ENCODE measurements around the gene PNO1.
A peak's percentile ranks its signal among the peaks of the same experiment; 100 is the strongest.
"Not testable (repeated sequence)": the region's sequence is repeated elsewhere in the genome, so short reads cannot be mapped to it uniquely, and the experiment has no call there.

The PNO1 gene

DNA sequence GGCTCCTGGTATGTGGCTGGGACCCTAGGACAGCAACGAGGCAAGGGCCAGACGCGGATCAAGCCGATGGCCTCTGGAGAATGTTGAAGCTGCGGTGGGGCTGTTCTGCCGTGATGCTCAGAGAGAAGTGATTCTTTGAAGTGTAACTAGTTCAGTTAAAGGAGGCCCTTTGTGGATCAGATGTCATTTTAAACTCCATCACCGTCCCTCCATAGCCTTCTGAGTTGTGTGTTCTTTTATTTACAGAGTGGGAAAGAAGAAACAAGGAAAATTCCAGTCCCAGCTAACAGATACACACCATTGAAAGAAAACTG, 403 bp downstream of the PNO1 start:
- DNase-seq: no peak

DNA sequence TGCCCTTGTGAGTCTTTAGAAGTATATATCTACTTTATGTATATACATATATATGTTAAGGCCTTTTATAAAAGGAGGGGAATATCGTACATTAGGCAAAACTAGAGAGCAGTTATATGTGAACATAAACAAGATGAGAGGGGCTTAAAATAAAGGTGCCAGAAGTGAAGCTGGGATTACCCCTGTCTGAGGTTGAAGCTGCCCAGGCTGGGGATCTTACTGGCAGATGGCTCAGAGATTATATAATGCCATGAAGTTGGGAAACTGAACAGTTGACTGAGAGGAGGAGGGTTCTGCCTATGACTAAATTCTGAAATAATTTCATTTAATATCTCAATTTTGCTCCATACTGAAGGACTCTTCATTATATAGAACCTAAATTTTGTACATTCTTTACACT, 6.0 kb downstream of the PNO1 start:
- DNase-seq: no peak

DNA sequence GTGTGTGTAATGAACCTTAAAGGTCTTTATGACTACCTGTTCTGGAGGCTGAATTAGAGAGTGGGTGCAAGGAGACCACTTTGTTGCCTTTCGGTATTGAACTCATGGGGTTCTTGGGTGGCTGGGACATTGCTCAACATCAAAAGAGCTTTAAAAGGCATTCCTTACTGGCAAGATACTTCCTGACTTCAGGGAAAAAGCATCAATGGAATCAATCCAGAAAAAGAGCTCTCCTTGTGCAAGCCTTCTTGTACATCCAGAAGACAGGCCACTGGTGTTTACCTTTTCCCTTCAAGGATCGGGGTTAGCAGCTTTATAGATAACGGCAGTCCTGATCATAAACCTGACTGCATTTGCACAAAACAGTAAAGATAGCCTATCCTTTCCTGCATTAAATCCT, 9.5 kb downstream of the PNO1 start:
- no peak for DNase-seq

DNA sequence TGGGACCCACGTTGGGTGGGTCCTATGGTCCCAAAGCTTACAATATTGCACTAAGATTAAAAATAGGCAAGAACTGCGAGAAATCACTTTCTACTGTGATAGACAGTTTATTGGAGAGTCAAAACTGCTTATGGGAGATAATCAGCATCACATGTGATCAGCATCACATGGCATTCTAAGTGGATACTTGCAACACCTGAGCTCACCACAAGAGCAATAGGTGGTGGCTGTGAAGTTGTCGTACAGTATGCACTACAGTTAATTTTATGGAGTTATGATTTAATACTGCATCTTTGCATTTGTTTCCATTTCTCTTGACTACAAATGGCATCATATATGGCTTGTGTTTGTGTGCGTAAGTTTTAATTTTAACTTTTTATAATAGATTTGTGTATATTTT, 11.6 kb downstream of the PNO1 start:
- no peak for DNase-seq

DNA sequence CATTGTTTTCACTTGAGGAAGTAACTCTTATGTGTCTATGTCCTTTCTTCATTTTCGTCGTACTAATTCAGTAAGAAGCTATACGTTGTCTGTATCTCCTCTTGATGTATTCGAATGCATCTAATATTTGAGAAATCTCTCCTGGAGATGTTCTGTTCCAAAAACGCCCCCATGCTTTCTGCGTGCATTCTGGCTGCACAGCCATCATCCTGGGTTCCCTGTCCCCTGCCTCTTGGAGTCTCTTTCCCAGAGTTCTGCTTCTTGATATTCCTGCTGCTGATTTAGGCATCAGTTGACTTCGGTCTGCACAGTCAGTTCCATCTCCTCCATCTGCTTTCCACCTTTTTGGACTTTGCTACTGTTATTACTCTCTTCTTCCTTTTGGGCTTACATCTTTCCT, 13.5 kb downstream of the PNO1 start:
- no peak for DNase-seq

DNA sequence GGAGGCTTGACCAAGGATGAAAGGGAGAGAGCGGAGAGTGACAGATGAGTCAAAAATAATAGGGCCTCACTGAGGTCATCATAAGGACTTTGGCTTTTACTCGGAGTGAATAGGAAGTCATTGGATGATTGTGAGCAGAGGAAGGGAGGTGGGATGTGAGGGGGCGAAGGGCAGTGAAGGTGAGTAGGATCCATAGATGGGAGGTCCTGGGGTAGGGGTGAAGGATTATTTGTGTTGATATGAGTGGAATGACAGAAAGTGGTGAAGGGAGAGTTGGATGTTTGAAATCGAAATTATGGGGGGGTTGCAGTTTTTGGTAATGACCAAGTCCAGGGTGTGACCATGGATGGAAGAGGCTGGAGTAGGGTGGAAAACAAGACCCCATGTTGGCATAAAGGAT, 14.0 kb downstream of the PNO1 start:
- no peak for DNase-seq

DNA sequence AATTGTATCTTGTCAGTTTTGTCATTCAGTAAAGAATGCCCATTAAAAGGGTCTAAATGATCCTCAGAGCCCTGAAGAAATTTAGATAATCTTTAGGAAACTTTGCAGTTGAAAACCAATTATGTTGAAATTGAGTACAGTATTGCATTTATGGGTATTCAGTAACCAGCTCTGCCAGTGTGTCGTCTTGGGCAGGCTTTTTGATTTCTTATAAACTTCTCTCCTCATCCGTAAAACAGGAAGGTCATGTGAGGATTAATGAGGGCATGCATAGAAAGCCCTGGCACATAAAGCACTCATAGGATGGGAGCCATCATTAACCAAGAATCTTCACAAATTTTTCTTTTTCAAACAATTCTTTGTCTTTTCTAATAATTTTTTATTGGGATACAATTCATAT, 14.8 kb downstream of the PNO1 start:
- DNase-seq: no peak

DNA sequence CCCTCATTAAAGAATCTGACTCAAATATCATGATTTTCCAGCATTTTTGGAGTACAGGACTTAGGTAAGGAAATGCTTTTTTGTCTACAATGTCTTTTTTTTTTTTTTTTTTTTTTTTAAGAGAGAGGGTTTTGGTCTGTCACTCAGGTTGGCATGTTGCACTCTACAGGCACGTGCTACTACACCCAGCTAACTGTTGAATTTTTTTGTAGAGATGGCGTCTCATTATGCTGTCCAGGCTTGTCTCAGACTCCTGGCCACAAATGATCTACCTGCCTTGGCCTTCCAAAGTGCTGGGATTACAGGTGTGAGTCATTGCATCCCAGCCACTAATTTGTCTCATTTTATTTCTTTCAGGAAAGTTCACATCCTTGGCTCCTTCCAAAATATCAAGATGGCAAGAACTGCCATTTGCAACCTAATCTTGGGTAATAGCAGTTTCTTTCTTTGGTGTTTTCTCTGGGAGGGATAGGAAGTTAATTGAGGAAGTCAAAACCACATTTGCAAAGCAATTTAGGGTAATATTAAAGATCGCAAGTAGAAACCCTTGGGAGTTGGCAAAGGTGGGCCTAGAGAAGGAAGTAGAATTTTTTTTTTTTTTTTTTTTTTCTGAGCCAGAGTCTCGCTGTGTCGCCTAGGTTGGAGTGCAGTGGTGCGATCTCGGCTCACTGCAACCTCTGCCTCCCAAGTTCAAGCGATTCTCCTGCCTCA, 15.5 kb downstream of the PNO1 start:
- no peak for DNase-seq

DNA sequence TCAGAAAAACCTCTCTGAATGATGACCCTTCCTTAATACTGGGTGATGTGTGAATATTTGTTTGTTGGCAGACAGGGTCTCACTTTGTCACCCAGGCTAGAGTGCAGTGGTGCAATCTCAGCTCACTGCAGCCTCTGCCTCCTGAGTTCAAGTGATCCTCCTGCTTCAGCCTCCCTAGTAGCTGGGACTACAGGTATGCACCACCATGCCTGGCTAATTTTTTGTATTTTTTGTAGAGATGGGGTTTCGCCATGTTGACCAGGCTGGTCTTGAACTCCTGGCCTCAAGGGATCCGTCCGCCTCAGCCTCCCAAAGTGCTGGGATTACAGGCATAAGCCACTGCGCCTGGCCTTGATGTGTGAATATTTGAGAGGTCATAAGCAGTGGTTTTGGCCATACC, 17.5 kb downstream of the PNO1 start:
- not testable (repeated sequence) for DNase-seq

DNA sequence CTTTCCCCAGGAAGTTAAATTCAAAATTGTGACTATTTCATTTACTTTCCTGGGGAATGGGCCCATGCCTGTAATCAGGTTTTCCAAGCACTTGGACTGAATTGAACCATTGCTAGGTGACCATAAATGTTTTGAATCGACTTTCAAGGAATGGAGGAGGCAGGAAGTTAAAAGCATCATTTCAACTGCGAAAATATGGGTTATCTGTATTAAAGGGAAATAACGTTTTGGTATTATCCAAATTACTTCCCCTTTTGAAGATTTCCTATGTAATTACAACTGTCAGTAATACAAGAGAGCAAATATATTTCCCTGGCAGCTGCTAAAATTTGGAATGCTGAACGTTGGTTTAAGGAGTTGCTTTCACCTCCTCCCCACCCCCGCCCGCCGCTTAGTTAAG, 19.0 kb downstream of the PNO1 start:
- DNase-seq: no peak

DNA sequence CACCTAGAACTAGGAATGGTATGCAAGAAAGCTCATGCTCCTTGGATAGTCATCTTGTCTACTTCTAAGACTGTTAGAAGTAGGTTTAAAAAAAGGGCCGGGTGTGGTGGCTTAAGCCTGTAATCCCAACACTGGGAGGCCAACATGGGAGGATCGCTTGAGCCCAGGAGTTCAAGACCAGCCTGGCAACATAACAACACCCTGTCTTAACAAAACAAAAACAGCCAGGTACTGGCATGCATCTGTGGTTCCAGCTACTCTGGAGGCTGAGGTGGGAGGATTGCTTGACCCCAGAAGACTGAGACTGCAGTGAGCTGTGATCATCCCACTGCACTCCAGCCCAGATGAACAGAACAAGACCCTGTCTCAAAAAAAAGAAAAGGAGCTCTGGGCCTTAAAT, 19.9 kb downstream of the PNO1 start:
- DNase-seq: no peak

DNA sequence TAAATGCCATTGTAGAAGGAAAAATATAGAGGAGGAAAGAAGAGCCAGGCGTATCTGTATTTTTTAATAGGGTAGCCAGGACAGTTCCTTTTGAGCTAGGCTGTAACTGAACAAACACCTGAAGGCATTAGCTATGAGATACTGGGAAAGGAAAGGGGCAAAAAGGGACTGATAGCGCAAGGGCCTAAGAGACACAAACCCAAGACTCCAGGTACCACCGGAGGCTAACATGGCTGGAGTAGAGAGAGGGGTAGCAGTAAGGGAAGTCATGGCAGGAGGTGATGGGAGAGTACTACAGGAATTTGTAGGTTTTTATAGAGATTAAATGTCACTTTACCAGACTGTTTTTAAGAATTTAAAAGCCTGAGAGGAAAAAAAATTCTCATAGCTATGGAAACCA, 20.7 kb downstream of the PNO1 start:
- no peak for DNase-seq

DNA sequence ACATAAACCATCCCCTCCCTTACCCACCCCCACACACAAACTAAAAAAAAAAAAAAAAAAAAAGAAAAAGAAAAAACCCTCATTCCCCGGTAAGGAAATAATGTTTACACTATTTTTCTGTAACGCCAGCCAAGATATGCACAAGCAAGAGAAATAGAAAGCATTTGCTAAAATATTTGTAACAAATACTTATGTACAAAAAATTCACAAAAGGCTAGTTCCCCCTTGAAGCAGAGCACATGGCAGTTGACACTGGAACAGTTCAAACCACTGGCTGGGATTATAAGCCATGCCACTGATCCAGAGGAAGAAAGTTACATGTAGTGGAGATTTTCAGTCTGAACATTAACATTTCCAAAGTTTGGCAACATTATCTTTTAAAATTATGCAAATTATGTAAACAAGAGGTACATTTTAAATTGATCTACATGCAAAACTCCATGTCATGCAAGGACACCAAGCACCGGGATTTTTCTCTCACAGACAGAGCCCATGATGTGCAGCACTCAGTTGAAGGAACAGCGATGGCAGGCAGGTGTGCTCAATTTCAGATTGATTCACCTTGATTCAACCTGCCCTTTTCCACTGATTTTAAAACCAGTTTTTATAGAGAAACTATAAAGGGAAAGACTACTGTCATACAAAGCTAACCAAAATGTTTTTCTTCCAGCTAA, 21.4 kb downstream of the PNO1 start:
- DNase-seq: no peak

DNA sequence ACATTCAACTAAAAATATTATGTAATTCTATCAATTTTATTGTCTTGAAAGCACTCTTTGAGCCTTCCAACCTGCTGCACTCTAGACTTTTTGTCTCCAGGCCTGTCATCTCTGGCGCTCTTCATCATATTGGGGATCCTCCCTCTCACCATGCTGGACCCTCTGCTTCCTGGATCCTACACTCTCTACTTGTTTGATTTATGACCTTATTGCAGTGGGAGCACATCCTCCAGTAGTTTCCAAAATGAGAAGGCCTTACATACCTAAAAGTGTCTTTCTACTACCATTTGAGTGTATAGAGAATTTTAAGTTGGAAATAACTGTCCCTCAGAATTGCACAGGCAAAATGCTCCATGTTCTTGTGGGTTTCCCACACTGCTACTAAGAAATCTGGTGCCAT, 25.2 kb downstream of the PNO1 start:
- no peak for DNase-seq

DNA sequence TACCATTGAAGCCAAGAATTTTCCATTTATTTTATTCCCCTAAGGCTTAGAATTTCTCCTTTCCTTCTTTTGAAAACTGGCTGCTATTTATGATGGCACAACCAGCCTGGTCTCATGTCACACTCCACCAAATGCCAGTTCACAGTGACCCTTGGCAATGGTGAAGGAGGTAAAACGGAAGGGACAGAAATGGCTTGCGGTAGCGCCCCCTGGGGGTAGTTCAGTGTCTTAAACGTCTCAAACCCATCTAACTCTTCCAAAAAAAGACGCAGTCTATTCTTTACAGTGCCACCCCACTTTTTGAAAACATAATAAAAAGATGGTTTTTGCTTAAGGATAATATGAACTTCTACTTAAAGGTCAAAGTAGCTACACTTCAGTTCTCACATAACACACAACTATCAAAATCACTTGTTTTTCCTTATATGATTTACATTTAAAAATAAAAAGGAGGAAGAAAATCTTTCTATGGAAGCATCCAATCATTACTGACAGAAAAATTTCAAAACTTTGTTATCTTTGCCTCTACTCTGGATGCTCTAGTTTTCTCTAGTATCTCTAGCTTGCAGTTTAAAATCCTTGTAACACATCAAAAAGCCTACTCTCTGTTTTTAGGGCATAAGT, 28.0 kb downstream of the PNO1 start:
- peak; percentile 4 for DNase-seq

DNA sequence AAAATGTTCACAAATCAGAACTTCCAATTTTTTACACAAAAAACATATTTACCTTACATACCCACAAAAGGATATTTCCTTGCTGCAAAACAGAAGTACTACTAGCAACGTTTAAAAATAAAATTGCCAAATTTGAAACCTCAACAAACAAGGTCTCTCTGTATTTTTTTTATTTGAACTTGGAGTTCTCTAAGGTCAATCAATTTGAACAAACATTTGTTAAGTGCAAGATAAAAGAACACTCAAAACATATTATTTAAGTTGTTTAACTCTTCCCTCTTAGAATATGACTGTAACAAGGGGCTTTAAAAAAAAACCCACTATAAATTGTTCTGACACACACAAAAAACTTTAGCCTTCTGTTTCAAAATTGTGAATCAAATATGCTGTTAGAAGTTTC, 29.6 kb downstream of the PNO1 start:
- no peak for DNase-seq

DNA sequence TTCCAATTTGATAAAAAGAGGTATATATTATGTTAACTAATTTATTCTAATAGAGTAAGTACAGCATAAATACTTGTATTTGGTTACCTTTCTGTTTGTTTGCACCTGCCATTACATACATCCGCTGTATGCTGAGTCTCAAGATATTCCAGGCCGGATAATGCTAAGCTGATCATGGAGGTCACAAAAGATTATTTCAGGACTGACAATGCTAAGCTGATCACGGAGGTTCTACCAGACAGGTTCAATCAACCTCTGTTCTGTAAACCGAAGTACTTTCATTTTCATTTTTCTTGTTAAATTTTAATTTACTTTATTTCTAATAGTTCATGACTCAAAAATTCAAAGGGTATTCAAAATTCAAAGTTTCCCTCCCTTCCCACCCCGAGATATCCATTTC, 31.1 kb downstream of the PNO1 start:
- DNase-seq: no peak

DNA sequence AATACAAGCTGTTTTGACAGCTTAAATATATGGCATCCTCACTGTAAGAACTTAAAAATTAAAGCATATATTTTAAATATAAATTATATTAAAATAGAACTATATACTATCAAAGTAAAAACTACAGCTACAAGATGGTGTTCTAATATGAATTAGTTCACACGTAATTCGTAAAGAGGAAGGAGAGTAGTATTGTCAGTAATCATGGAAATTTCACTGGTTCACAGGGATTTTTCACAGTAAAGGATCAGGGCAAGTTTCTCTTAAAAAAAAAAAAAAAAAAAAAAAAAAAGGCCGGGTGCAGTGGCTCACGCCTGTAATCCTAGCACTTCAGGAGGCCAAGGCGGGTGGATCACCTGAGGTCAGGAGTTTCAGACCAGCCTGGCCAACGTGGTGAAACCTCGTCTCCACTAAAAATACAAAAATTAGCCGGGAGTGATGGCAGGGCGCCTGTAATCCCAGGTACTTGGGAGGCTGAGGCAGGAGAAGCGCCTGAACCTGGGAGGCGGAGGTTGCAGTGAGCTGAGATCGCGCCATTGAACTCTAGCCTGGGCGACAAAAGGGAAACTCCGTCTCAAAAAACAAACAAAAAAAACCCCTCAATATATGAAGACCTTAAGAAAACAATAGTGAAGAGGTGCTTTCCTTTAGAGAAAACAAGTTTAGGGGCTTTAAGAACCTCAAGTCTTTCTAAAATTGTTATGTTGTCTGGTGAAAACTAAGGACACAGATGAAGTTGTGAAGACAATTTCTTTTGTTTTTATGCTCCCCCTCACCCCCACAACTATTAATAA, 32.5 kb downstream of the PNO1 start:
- DNase-seq: no peak

DNA sequence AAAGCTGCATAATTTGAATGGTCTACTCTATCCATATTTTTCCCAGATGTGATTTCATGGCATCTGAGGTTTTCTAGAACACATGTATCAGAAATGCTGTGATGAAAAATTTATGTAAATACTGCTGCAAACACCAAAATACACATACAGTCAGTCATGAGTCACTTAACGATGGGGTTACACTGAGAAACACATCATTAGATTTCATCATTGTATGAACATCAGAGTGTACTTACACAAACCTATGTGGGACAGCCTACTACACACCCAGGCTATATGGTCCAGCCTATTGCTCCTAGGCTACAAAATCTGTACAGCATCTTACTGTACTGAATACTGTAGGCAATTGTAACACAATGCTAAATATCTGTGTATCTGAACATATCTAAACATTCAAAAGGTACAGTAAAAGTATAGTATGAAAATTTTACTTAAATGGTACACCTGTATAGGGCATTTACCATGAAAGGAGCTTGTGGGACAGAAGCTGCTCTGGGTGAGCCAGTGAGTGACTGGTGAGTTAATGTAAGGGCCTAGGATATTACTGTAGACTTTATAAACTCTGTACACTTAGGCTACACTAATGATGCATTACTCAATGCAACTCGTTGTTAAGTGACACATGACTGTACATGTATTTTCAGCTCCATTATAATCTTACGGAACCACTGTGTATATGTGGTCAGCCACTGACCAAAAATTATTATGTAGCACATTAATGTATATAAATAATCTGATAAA, 33.5 kb downstream of the PNO1 start:
- DNase-seq: no peak

DNA sequence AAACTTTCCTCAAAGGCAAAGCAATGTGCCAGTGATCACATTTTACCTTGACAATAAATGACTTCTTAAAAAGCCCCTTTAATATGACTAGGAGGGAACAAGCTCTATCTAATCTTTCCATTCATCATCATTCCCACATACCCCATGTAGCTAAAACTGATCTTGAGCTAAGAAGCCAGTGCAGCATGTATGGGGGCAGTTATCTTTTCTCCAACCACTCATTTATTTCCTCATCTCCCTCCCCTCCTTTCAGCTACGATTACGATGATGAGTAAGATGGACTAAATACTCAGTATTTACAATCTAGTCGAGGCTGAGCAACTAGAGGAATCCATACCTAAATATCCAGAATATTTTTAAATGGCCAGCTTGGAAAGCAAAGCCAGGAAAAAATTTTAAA, 35.5 kb downstream of the PNO1 start:
- no peak for DNase-seq

DNA sequence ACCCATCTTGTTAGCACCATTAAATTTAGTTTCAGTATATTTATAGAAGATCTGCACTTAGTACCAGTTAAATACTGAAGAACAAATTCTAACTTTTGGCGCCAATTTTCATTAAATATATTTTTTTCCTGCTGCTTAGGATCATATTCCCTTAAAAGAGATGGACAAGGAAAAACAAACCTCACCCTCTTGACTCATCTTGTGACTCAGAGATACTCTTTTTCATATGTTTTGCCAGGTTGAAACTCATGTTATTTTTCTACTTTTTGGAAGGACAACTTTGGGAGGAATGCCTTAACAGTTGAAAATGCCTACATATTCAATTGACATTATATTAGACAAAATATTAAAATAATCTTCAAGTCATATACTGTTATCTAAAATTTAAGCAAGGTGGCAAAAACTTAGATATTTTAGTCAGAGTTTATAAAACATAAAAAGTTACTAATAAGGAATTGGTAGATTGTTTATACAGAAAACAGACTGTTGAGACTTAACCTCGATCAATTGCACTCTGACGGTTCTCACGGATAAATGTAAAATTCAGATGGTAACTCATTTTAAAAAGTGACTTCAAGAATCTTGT, 36.2 kb downstream of the PNO1 start:
- DNase-seq: no peak

DNA sequence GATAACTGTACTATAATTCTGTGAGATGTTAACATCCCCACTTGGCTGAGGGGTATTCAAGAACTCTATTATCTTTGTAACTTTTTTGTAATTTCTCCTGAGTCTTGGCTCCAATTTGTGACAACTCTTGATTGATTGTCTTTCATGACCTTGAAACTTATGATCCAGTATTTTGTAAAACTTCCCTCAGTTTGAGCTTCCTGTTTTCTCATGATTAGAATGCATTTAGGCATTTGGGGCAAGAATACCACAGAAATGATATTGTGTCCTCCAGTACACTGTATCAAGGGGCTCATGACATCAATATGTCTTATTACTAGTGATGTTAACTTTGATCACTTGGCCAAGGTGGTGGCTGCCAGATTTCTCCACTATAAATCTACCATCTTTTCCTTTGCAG, 37.4 kb downstream of the PNO1 start:
- no peak for DNase-seq

All from NCI-H510A (cell line).